NCI-H526 (cell line): Measurements from ENCODE around the gene NPTX1.
"Not testable (repeated sequence)": the region's sequence is repeated elsewhere in the genome, so short reads cannot be mapped to it uniquely, and the experiment has no call there.

Experiments used
- DNase-seq, 2 experiments: peaks; one replicate each; lab custom pipeline; 2025; lab: John Stamatoyannopoulos, UW

NPTX1 gene, protein sequence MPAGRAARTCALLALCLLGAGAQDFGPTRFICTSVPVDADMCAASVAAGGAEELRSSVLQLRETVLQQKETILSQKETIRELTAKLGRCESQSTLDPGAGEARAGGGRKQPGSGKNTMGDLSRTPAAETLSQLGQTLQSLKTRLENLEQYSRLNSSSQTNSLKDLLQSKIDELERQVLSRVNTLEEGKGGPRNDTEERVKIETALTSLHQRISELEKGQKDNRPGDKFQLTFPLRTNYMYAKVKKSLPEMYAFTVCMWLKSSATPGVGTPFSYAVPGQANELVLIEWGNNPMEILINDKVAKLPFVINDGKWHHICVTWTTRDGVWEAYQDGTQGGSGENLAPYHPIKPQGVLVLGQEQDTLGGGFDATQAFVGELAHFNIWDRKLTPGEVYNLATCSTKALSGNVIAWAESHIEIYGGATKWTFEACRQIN

GRCh38 chr17:80475910-80476876 lies at the start of gene NPTX1:
Gene NPTX1, minus strand, starts transcription at chr17:80476607. Its CDS starts 161 bp downstream, at chr17:80476446.
- DNase-seq, result peak in 1 of 2 experiments; percentile 69

- no peak for DNase-seq
Measured at GRCh38 chr17:80523956-80524712, 47.7 kb upstream of the NPTX1 start.

DNA sequence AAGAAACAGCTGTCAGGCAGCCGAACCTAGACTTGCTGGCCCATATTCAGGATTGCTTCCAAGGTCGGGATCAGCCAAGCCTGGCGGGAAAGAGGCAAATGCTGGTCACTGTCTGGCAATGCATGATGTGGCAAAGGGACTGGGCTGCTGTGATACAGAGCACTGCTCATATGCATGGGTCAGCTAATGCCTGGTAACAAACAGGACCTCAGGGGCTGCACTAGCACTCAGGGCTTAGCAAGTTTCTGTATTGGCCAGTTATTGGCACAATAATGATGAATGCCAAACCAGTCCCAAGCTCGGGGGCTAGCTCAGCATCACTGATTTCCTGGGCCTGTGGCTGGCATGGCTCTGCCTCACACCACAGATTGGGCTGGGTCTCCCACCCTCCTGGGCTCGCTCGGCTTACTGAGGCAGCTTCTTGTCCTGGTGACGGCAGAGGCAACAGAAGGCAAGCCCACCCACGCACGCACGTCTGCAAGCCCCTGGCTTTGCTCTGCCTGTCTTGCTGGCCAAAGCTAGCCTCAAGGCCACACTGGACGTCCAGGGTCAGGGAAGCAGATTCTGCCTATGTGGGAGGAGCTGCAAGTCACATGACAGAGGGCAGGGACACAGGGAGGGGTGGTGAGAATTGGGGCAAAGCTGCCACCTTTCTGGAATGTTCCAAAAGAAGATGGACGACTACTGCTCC lies 46.8 kb upstream of the NPTX1 start:
- no peak for DNase-seq

DNA sequence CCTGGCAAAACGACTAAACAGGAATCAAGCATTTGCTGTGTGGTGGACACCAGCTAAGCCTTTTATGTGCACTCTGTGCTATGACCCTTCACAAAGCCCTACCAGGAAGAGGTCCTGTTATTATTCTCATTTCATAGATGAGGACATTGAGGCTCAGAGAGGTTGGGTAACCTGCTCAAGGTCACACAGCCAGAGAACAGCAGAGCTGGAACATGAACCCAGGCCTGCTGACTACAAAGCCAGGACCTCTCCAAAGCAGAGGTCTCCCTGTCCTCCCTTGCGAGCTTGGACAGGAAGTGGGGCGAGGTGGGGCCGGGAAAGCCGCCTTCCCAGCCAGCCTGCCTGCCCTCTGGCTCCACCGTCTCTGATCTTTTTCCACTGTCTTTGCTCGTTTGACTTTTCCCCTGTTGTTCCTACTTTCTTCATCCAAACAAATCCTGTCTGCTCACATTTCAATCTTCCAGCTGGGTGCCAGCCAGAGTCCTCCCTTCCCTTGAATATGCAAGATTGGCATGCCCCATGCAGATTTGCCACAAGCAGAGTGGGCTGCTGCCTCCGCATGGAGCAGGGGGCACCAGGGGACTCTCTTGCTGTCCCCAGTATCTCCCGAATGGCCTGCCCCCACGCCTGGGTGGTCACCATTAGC lies 44.5 kb upstream of the NPTX1 start:
- DNase-seq, result no peak

GRCh38 chr17:80519091-80519781 lies 42.8 kb upstream of the NPTX1 start:
- no peak for DNase-seq

- no peak for DNase-seq
Measured at GRCh38 chr17:80518392-80518791, 42.0 kb upstream of the NPTX1 start.

- DNase-seq, result no peak
Measured at GRCh38 chr17:80517641-80518040, 41.2 kb upstream of the NPTX1 start.

DNA sequence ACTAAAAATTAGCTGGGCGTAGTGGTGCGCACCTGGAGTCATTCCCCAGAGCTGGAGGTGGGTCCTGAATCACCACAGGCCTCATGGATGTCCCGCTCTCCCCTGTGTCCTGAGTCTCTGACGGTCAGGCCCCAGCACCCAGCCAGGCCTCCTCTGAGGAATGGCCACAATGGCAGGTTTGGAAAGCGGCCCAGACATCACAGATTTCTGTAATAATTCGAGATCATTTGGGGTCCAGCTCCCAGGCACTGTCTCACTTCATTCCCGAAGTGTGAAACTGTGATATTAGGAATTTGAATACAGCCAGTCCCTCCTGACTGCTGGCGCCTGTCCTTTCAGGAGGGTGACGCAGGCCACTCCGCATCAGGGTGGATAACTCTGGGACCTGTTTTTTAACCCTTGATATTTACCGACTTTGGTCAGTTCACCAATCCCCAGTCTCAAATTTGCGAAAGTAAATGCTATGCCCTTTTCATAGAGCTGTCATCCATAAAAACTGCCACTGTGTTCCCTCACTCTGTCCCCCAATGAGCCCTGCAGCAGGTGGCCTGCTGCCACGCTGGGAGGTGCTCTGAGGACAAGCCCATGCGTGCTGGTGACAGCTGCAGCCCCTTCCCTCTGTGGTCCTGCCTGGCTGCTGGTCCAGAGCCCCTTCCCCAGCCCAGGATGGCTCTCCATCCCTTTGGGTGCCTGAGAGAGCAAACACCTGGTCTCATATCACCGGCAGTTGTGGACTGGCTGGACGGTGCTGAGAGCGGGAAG lies 39.9 kb upstream of the NPTX1 start:
- DNase-seq, result no peak

GRCh38 chr17:80513892-80514291 lies 37.5 kb upstream of the NPTX1 start:
- DNase-seq, result no peak

GRCh38 chr17:80513201-80513600 lies 36.8 kb upstream of the NPTX1 start:
- DNase-seq, result no peak

DNA sequence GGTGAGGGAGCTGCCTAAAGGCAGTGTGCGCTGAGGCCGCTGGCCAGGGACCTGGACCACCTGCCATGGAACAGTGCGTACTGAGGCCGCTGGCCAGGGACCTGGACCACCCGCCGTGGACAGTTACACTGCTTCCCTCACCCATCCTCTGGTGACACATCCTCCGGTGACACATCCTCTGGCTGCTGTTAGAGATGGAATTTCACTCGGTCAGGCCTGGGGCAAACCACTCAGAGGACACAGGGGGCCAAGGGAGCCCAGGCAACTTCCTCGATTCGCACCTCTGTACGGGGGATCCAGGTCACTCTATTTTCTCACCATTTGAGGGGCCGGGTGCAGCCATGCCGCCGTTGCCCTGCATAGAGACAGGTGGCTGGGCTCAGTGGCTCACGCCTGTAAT lies 35.8 kb upstream of the NPTX1 start:
- no peak for DNase-seq

DNA sequence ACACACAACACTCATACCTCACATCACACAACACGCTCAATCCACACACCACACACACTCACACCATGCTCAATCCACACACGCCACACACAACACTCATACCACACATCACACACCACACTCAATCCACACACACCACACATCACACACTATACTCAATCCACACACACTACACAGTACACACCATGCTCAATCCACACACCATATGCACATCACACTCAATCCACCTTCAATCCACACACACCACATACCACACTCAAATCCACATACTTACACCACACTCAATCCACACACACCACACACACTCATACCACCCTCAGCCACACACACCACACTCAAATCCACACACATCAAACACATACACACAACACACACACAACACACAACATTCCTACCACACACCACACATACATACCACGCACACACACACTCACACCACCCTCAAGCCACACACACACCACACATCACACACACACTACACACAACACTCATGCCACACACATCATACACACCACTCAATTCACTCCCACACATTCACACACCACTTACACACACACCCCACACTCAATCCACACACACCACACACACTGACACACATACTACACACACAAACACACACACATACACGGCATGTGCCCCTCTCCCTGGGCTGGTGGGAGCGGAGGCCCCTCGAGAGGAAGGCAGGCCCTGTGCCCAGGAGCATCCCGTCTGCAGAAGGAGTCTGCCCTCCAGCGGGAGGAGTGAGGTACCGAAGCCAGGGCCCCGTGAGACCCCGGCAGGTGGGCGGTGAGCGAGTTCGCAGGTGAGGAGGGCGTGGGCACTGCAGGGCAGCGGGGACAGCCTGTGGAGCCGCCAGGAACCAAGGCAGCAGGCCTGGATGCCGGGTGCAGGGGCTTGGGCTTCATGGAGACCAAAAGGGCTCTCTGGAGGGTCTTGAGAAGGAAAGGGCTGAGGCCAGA lies 35.1 kb upstream of the NPTX1 start:
- DNase-seq, result no peak

- DNase-seq, result no peak
Measured at GRCh38 chr17:80510772-80511171, 34.4 kb upstream of the NPTX1 start.

GRCh38 chr17:80510132-80510531 lies 33.7 kb upstream of the NPTX1 start:
- no peak for DNase-seq

DNA sequence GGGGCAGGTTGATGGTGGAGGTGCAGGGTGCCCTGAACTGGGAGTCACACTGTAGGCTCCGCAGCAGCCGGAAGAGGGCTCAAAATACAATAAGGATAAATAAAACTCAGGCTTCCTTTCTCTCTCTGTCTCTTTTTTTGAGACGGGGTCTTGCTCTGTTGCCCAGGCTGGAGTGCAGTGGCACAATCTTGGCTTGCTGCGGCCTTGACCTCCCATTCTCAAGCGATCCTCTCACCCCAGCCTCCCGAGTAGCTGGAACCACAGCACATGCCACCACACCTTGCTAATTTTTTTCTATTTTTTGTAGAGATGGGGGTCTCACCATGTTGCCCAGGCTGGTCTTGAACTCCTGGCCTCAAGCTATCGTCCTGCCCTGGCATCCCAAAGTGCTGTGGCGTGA lies 32.9 kb upstream of the NPTX1 start:
- DNase-seq, result no peak

- no peak for DNase-seq
Measured at GRCh38 chr17:80507965-80508364, 31.6 kb upstream of the NPTX1 start.

GRCh38 chr17:80507177-80507576 lies 30.8 kb upstream of the NPTX1 start:
- not testable (repeated sequence) for DNase-seq

- DNase-seq, result no peak
Measured at GRCh38 chr17:80504686-80505413, 28.4 kb upstream of the NPTX1 start.
